ENCODE results near the gene MICU1.
"Not testable (repeated sequence)": the region's sequence is repeated elsewhere in the genome, so short reads cannot be mapped to it uniquely, and the experiment has no call there.

MICU1 gene

DNA sequence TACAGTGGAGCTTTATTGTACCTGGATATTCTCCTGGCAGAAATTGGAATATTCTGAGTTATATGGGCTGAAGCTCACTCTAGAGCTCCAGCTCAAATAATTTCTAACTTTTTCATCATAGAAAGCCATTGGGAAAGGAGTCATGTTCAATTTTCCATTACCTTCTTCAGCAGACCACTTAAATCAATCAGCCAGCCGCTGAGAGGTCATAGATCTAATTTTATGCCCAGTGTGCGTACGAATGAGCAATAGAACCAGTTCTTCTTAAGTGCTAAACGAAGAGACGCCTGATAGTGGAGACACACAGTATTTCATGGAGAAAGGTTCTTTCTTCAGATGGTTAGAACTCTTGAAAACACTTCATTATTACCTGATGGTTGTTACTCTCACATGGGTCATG is 236.2 kb downstream of the MICU1 start:
- DNase-seq (ENCODE audit: low read depth), result no peak
- TF ChIP-seq, protein P1, sequence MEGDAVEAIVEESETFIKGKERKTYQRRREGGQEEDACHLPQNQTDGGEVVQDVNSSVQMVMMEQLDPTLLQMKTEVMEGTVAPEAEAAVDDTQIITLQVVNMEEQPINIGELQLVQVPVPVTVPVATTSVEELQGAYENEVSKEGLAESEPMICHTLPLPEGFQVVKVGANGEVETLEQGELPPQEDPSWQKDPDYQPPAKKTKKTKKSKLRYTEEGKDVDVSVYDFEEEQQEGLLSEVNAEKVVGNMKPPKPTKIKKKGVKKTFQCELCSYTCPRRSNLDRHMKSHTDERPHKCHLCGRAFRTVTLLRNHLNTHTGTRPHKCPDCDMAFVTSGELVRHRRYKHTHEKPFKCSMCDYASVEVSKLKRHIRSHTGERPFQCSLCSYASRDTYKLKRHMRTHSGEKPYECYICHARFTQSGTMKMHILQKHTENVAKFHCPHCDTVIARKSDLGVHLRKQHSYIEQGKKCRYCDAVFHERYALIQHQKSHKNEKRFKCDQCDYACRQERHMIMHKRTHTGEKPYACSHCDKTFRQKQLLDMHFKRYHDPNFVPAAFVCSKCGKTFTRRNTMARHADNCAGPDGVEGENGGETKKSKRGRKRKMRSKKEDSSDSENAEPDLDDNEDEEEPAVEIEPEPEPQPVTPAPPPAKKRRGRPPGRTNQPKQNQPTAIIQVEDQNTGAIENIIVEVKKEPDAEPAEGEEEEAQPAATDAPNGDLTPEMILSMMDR (IDR thresholded peaks at IDR 0.05; ENCODE audit: insufficient read depth, low read depth, low read length, missing control alignments), result no peak

DNA sequence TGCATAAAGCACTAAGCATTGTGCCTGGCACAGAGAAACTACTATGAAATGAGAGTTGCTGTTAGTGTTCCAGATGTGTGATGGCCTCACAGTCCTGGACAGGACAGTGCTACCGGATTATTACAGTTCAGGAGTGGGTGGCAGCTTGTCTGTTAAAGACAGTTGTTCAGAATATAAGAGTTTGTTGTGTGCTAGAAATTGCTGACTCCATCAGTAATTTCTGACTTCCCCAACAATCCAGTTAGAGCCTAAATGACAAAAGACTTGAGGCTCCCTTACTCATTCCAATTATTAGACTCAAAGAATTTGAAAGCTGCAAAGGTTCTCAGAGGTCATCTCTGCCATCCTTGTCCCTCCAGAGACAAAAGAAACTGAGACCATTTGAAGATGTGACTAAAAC is 236.9 kb downstream of the MICU1 start:
- TF ChIP-seq, protein P1 (IDR thresholded peaks at IDR 0.05; ENCODE audit: insufficient read depth, low read depth, low read length, missing control alignments), result no peak
- no peak overlapping the region for H3K4me3 ChIP-seq (ENCODE audit: low read depth, low read length)
- DNase-seq (ENCODE audit: low read depth), result no peak

More for the DNA sequence above, 236.2 kb downstream of the MICU1 start:
- H3K4me3 ChIP-seq (ENCODE audit: low read depth, low read length), result no peak overlapping the region

DNA sequence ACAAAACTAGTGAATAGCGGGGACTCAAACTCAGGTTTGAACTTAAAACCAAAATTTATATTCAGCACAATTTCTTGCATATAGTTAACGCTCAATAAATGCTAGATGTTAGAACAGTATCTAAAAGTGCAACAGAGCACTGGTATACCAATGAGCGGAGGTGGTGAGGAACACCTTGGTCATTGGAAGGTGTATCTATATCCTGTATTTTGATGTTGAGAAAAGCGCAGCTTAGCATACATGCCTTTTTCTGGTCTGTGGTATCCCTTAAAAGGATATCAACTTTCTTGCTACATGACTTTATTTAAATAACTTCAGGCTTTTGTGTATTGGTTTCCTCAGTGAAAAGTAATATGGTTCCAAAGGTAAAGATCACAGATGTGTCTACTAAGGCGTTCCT is 237.8 kb downstream of the MICU1 start:
- H3K4me3 ChIP-seq (ENCODE audit: low read depth, low read length), result no peak overlapping the region
- TF ChIP-seq, protein P1 (IDR thresholded peaks at IDR 0.05; ENCODE audit: insufficient read depth, low read depth, low read length, missing control alignments), result no peak
- DNase-seq (ENCODE audit: low read depth), result no peak

DNA sequence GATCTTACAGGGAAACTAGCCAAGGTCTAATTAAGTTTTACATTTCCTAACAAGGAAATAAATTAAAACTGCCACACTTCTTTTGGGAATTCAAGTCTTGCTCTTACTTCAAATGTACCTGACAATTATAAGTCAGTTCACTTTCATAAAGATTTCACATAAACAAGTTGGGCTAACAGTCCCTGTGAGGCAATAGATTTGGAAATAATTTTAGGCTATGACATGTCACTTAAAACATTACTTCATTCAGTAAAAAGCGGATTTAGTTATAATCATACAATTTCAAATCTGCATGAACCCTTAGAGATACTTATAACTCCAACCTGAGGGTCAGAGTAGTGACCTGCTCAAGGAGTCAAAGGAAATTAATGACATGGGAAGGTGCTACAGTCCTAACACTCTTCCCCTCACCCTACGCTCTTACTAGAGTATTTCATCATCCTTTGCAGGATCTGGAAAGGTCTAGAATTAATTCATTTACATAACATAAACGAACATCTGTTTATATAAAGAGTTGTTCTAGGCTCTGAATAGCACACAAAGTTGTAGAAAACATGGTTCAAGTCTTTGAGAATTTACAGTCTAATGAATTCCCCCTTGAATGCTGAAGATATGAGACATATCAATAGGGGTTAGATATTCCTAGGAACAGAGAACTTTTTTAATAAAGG is 238.8 kb downstream of the MICU1 start:
- no peak overlapping the region for H3K4me3 ChIP-seq (ENCODE audit: low read depth, low read length)
- DNase-seq (ENCODE audit: low read depth), result no peak
- TF ChIP-seq, protein P1 (IDR thresholded peaks at IDR 0.05; ENCODE audit: insufficient read depth, low read depth, low read length, missing control alignments), result no peak

DNA sequence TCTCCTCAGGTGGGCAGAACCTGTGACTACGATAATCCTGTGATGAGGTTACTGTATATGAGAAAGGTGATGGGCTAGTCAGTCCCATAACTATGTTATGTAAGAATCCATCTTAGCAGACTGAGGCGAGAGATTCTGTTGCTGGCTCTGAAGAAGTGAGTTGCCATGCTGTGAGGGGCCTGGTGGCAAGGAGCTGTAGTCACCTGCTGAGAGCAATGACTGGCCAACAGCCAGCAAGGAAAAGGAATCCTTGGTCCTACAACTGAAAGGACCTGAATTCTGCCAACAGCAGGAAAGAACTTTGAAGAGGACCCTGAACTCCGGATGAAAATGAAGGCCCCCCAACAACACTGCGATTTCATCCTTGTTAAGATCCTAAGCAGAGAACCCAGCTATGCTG is 240.2 kb downstream of the MICU1 start:
- no peak for DNase-seq (ENCODE audit: low read depth)
- no peak overlapping the region for H3K4me3 ChIP-seq (ENCODE audit: low read depth, low read length)
- TF ChIP-seq, protein P1 (IDR thresholded peaks at IDR 0.05; ENCODE audit: insufficient read depth, low read depth, low read length, missing control alignments), result no peak

DNA sequence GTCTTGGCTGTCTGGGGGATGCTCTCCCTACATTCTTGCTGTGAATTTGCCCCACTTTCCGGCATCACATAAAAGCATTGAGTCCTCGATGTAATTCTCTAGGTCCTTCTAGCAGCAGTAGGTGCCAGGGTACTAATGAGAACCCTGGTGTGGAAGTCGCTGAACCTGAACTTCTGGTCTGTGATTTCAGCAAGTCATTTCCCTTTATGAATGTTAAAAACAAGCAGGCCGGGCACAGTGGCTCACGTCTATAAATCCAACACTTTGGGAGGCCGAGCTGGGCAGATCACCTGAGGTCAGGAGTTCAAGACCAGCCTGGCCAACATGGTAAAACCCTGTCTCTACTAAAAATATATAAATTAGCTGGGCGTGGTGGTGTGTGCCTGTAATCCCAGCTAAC is 240.9 kb downstream of the MICU1 start:
- H3K4me3 ChIP-seq (ENCODE audit: low read depth, low read length); DNase-seq (ENCODE audit: low read depth): not testable (repeated sequence)

DNA sequence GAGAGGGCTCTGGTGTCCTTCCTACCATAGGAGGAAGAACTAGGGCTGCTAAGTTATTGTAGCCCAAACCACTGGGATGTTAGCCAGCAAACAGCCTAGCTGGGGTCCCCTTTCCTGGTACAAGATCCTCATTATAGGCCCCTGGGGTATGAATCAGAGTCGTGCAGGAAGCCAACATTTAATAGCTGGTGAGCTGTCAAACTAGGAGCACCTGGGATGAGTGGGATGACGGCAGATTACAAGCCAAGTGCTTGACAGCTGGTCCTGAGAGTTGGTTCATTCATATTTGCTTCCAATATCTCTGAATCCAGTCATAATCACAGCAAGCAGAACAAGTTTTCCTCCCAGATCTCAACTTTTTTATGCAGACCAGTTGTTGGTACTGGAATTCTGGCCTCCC is 246.1 kb downstream of the MICU1 start:
- DNase-seq (ENCODE audit: low read depth), result no peak
- H3K4me3 ChIP-seq (ENCODE audit: low read depth, low read length), result no peak overlapping the region
- TF ChIP-seq, protein P1 (IDR thresholded peaks at IDR 0.05; ENCODE audit: insufficient read depth, low read depth, low read length, missing control alignments), result no peak
